CD14-positive monocyte (primary cell): ENCODE results near the gene RRAD. TPM values are rescaled to one million over a fixed set of nuclear protein-coding genes. Genes with fewer than 3 reads are reported as not detected.

Source experiments
- DNase-seq, 3 donors: peaks; one replicate each; pipeline ENCODE4 v3.0.0-alpha.2; 2011 to 2022
- H2AFZ ChIP-seq: 2 replicates; pipeline ENCODE4 v1.6.0; 2012; ENCODE audit warnings: mild to moderate bottlenecking, low read depth, low read length, inconsistent platforms; ENCODE audit not compliant: insufficient read depth, poor library complexity, severe bottlenecking
- H3K27ac ChIP-seq, 2 donors: 1 replicate in 1 of 2; 2 replicates in 1 of 2; pipeline ENCODE4 v1.5.1; 2012 to 2013; ENCODE audit warnings: low read length in 2 of 2, control low read depth in 1 of 2, inconsistent platforms in 1 of 2, low read depth in 1 of 2, mild to moderate bottlenecking in 1 of 2
- H3K27me3 ChIP-seq, 2 donors: one replicate each; pipeline versions ENCODE4 v1.6.0 to v1.6.1; 2011 to 2013; ENCODE audit warnings: low read length in 2 of 2; ENCODE audit not compliant: control insufficient read depth in 2 of 2, insufficient read depth in 2 of 2
- H3K36me3 ChIP-seq, 2 donors: replicated peaks in 1 of 2; 1 replicate in 1 of 2; 2 replicates in 1 of 2; pipeline versions ENCODE4 v1.5.1 to v1.6.1; 2012 to 2013; ENCODE audit warnings: low read length in 2 of 2, control low read depth in 1 of 2, inconsistent platforms in 1 of 2, mild to moderate bottlenecking in 1 of 2; ENCODE audit not compliant: insufficient read depth in 2 of 2, control insufficient read depth in 1 of 2
- H3K4me1 ChIP-seq, 2 donors: 1 replicate in 1 of 2; 2 replicates in 1 of 2; pipeline versions ENCODE4 v1.5.1 to v1.6.1; 2012 to 2013; ENCODE audit warnings: low read length in 2 of 2, control low read depth in 1 of 2, inconsistent platforms in 1 of 2, mild to moderate bottlenecking in 1 of 2, moderate library complexity in 1 of 2; ENCODE audit not compliant: insufficient read depth in 2 of 2, control insufficient read depth in 1 of 2
- H3K4me2 ChIP-seq: replicated peaks from 2 replicates; pipeline ENCODE3; 2012; ENCODE audit warnings: low read length, moderate library complexity, mild to moderate bottlenecking; ENCODE audit not compliant: poor library complexity, severe bottlenecking; ENCODE audit errors: extremely low read depth
- H3K4me3 ChIP-seq, 3 experiments: fragments of 200-600 bp in 1 of 3; sonication (generic) in 1 of 3; replicated peaks in 1 of 3; 1 replicate in 2 of 3; 2 replicates in 1 of 3; pipeline ENCODE4 v1.5.1; 2011 to 2013; ENCODE audit warnings: low read length in 3 of 3, mild to moderate bottlenecking in 3 of 3, control low read depth in 2 of 3, low read depth in 2 of 3, inconsistent platforms in 1 of 3, moderate library complexity in 1 of 3
- H3K79me2 ChIP-seq: 2 replicates; pipeline ENCODE4 v1.6.0; 2012; ENCODE audit warnings: mild to moderate bottlenecking, control low read depth, inconsistent platforms, low read length, moderate library complexity; ENCODE audit not compliant: insufficient read depth
- H3K9ac ChIP-seq: 2 replicates; pipeline ENCODE4 v1.6.0; 2017; ENCODE audit warnings: low read length, mild to moderate bottlenecking; ENCODE audit not compliant: insufficient read depth, poor library complexity, severe bottlenecking
- H3K9me3 ChIP-seq, 2 donors: replicated peaks in 1 of 2; 1 replicate in 1 of 2; 2 replicates in 1 of 2; pipeline versions ENCODE4 v1.5.1 to v1.6.1; 2012 to 2013; ENCODE audit warnings: low read length in 2 of 2, control low read depth in 1 of 2; ENCODE audit not compliant: control insufficient read depth in 1 of 2, insufficient read depth in 1 of 2
- H4K20me1 ChIP-seq: 2 replicates; pipeline ENCODE4 v1.6.0; 2012; ENCODE audit warnings: mild to moderate bottlenecking, low read length, control low read depth, moderate library complexity; ENCODE audit not compliant: insufficient read depth
- H3K27ac Mint-ChIP-seq, 7 donors: one replicate each; pipeline ENCODE4 v1.8.0; 2020; ENCODE audit warnings: mild to moderate bottlenecking in 7 of 7, mixed read lengths in 7 of 7, moderate library complexity in 6 of 7, inconsistent platforms in 2 of 7
- H3K27me3 Mint-ChIP-seq, 3 donors: one replicate each; pipeline ENCODE4 v1.8.0; 2021 to 2022; ENCODE audit warnings: low read depth in 3 of 3, mild to moderate bottlenecking in 3 of 3, mixed read lengths in 3 of 3, moderate library complexity in 3 of 3, inconsistent platforms in 1 of 3
- H3K36me3 Mint-ChIP-seq, 2 donors: one replicate each; pipeline ENCODE4 v1.8.0; 2020; ENCODE audit warnings: mixed read lengths in 2 of 2, inconsistent platforms in 1 of 2, mild to moderate bottlenecking in 1 of 2
- H3K4me1 Mint-ChIP-seq: one replicate; pipeline ENCODE4 v1.8.0; 2020; ENCODE audit warnings: mild to moderate bottlenecking, mixed read lengths
- H3K4me3 Mint-ChIP-seq, 2 donors: one replicate each; pipeline ENCODE4 v1.8.0; 2020; ENCODE audit warnings: mild to moderate bottlenecking in 2 of 2, mixed read lengths in 2 of 2, moderate library complexity in 1 of 2
- H3K9me3 Mint-ChIP-seq, 7 donors: one replicate each; pipeline ENCODE4 v1.8.0; 2020 to 2022; ENCODE audit warnings: mixed read lengths in 7 of 7, mild to moderate bottlenecking in 6 of 7, moderate library complexity in 6 of 7, inconsistent platforms in 2 of 7
- CTCF ChIP-seq: fragments of 200-600 bp; IDR thresholded peaks from one replicate; pipeline ENCODE4 v1.8.0; 2022; ENCODE audit warnings: antibody characterized with exemption, mild to moderate bottlenecking
- WGBS: methylation state at CpG from one replicate; pipeline ENCODE4 v1.1.5; 2013; ENCODE audit warnings: missing lambda C conversion rate; ENCODE audit not compliant: insufficient coverage; 5-methylcytosine and 5-hydroxymethylcytosine counted together
- intact Hi-C, 2 donors: fragments of 100-400 bp; cut with micrococcal nuclease; formaldehyde crosslinking; loops; one replicate each; pipeline versions ENCODE4 v1.15.0 to v1.15.1; 2023
- polyA plus RNA-seq, 3 donors: library from polyadenylated mRNA; depleted of rRNA in 1 of 3; unstranded in 2 of 3; stranded (reverse) in 1 of 3; fragments of 300-500 nt in 2 of 3; fragments of >200 nt in 1 of 3; fragmentation: Illumina TruSeq in 2 of 3; gene quantifications; 1 replicate in 2 of 3; 2 replicates in 1 of 3; pipeline ENCODE4 v1.2.3, GENCODE V29; 2012 to 2021

RRAD gene
- polyA plus RNA-seq, 3 donors = 0.42 to 1.9 (median 0.55) TPM

- Histone ChIP-seq H3K9ac (no peak overlapping the region), H3K4me1 (no peaks in the 10 kb centered on the region), H3K27me3 (peaks cover 0 to 6% of the 10 kb centered on the region in 2 donors), H3K36me3 (no peaks in the 10 kb centered on the region), H3K4me3 (no peak overlapping the region), H3K9me3 (no peaks in the 10 kb centered on the region), H3K79me2 (no peaks in the 10 kb centered on the region), H3K4me2 (no peak overlapping the region), H2AFZ (no peak overlapping the region), H4K20me1 (no peaks in the 10 kb centered on the region), H3K27ac (no peak overlapping the region)
- H3K4me1 Mint-ChIP-seq = peaks cover 7% of the 10 kb centered on the region
- no peak overlapping the region for H3K27ac Mint-ChIP-seq
- no peak overlapping the region for H3K4me3 Mint-ChIP-seq
- H3K9me3 Mint-ChIP-seq = no peaks in the 10 kb centered on the region
- H3K36me3 Mint-ChIP-seq = no peaks in the 10 kb centered on the region
- H3K27me3 Mint-ChIP-seq = peaks cover 15 to 25% (median 16%) of the 10 kb centered on the region in 3 donors
- DNase-seq = no peak
- 88% methylated on average over 4 of the region's 6 CpGs for WGBS
- intact Hi-C loops = no loop called here
- no peak for TF ChIP-seq CTCF
Measured at GRCh38 chr16:66973716-66974115, 48.4 kb upstream of the RRAD start.

- Histone ChIP-seq H3K36me3 (no peaks in the 10 kb centered on the region), H3K4me1 (no peaks in the 10 kb centered on the region), H3K27me3 (peaks cover 0 to 6% of the 10 kb centered on the region in 2 donors), H3K4me3 (no peak overlapping the region), H3K9me3 (no peaks in the 10 kb centered on the region), H2AFZ (no peak overlapping the region), H3K9ac (no peak overlapping the region), H4K20me1 (no peaks in the 10 kb centered on the region), H3K79me2 (no peaks in the 10 kb centered on the region), H3K4me2 (no peak overlapping the region), H3K27ac (no peak overlapping the region)
- Mint-ChIP-seq H3K9me3 (no peaks in the 10 kb centered on the region), H3K4me3 (no peak overlapping the region), H3K27me3 (peaks cover 15 to 25% (median 16%) of the 10 kb centered on the region in 3 donors), H3K4me1 (peaks cover 7% of the 10 kb centered on the region), H3K36me3 (no peaks in the 10 kb centered on the region), H3K27ac (peak overlapping the region in 2 of 7 donors; percentile 31 to 42)
- DNase-seq = no peak
- TF ChIP-seq CTCF = no peak
- 92% methylated on average over 8 of the region's 9 CpGs for WGBS
- intact Hi-C loops = no loop called here
Measured at GRCh38 chr16:66972983-66973382, 47.6 kb upstream of the RRAD start.
